ENCODE results near the gene ANAPC5.
"Not testable (repeated sequence)": the region's sequence is repeated elsewhere in the genome, so short reads cannot be mapped to it uniquely, and the experiment has no call there.

The ANAPC5 gene, protein sequence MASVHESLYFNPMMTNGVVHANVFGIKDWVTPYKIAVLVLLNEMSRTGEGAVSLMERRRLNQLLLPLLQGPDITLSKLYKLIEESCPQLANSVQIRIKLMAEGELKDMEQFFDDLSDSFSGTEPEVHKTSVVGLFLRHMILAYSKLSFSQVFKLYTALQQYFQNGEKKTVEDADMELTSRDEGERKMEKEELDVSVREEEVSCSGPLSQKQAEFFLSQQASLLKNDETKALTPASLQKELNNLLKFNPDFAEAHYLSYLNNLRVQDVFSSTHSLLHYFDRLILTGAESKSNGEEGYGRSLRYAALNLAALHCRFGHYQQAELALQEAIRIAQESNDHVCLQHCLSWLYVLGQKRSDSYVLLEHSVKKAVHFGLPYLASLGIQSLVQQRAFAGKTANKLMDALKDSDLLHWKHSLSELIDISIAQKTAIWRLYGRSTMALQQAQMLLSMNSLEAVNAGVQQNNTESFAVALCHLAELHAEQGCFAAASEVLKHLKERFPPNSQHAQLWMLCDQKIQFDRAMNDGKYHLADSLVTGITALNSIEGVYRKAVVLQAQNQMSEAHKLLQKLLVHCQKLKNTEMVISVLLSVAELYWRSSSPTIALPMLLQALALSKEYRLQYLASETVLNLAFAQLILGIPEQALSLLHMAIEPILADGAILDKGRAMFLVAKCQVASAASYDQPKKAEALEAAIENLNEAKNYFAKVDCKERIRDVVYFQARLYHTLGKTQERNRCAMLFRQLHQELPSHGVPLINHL

GRCh38 chr12:121351820-121352681 lies at the start of gene ANAPC5:
TSS of gene ANAPC5 (minus strand) at chr12:121352411. CDS start at chr12:121352340, 71 bp downstream.
- DNase-seq: peak; percentile 97

- DNase-seq: no peak
Measured at GRCh38 chr12:121400332-121401139, 48.3 kb upstream of the ANAPC5 start.

DNA sequence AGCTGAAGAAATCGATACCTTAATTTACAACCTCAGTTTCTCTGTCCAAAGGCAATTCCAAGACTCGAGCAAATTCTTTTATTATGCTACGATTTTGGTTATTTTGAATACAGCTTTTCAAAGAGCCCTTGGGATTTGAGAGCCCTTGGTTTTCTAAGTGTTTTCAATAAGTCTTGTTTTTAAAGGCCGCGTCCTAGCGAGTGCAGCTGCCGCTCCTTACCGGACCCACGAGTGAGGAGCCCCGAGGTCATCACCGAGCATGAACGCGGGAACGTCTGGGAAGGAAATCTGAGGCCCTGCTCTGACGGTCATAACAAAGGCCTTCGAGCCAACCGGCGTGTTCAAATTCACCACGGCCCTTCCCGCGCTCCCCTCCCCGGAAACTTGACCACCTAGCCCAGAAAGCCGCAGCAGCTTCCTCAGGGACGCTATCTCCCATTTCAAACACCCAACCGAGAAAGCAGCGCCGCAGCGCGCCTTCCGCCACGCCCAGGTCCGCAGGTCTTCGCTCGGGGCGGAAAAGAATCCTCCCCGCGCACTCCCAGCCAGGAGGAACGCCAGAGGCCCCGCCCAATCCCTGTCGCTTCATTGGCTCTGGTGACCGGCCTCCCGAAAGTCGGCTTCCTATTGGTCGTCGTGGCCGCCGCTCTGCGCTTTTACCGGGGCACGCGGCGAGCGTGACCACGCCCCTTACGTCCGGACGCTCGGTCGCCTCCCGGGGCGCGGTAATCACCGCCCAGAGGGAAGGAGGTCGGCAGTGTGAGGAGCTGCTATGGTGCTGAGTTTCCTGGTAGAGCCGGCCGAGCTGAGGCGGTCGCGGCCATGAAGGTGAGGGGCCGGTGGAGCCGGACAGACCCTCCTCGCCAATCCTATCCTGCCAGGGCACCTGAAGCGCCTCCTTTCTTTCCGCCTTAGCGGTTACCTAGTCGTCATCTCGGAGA lies 47.5 kb upstream of the ANAPC5 start, which contains the start of gene RNF34:
TSS of gene RNF34 (plus strand) at position 728 of the 941 bp plus-strand sequence. CDS start at position 823, 95 bp downstream.
- DNase-seq: peak; percentile 97

- no peak for DNase-seq
Measured at GRCh38 chr12:121398355-121398754, 46.1 kb upstream of the ANAPC5 start.

DNA sequence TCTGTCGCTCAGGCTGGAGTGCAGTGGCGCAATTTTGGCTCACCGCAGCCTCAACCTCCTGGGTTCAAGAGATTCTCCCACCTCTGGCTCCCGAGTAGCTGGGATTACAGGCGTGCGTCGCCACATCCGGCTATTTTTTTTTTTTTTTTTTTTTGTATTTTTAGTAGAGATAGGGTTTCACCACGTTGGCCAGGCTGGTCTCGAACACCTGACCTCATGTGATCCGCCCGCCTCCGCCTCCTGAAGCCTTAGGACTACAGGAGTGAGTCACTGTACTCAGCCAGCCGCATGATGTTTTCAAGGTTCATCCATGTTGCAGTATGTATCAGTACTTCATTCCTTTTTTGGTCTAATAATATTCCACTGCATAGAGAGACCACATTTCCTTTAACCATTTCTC lies 45.3 kb upstream of the ANAPC5 start:
- no peak for DNase-seq

DNA sequence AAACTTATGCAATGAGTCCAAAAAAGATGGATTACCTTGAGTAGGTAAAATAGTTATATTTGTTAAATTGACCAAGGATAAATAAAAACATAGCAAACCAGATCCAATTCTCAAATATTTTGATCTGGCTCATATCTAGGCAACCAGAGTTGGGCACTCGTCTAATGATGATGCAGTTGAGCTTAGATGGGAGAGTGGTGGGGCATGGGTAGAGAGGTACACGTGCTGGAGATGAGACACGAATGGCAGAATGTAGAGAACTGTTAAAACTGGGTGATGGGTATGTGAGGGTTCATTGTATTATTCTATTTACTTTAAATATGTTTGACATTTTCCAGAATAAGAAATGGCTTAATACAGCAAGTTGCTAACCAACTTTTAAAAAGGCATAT lies 40.1 kb upstream of the ANAPC5 start:
- DNase-seq: no peak

- peak; percentile 11 for DNase-seq
Measured at GRCh38 chr12:121391619-121392324, 39.6 kb upstream of the ANAPC5 start.

- DNase-seq: no peak
Measured at GRCh38 chr12:121390856-121391255, 38.6 kb upstream of the ANAPC5 start.

GRCh38 chr12:121388421-121388981 lies 36.3 kb upstream of the ANAPC5 start:
- peak; percentile 70 for DNase-seq

DNA sequence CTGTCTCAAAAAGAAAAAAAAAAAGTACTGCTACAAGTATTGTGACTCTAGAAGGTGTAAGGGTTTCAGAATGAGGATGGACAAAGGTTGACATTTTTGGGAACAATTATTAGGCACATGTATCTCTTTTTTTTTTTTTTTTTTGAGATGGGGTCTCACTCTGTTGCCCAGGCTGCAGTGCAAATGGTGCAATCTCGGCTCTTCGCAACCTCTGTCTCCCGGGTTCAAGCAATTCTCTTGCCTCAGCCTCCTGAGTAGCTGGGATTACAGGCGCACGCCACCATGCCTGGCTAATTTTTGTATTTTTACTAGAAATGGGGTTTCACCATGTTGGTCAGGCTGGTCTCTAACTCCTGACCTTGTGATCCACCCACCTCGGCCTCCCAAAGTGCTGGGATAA lies 32.7 kb upstream of the ANAPC5 start:
- DNase-seq: not testable (repeated sequence)

GRCh38 chr12:121383601-121384021 lies 31.4 kb upstream of the ANAPC5 start:
- no peak for DNase-seq

DNA sequence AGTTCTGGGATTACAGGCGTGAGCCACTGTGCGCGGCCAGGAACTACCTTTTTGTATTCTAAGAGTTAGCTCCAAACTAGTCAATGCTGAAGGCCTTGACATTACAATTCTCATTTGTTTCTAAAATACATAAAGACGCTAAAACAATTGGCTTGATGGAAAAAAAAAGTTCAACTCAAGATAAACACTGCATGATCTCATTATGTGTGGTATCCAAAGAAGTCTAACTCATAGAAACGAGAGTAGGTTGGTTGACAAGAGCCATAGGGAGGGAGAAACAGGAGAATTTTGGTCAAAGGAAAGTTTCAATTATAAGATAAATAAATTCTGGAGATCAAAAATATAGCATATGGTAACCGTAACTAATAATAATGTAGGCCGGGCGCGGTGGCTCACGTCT lies 27.7 kb upstream of the ANAPC5 start:
- no peak for DNase-seq

GRCh38 chr12:121378736-121379135 lies 26.5 kb upstream of the ANAPC5 start:
- no peak for DNase-seq

GRCh38 chr12:121376754-121377697 lies 24.8 kb upstream of the ANAPC5 start:
- no peak for DNase-seq

- not testable (repeated sequence) for DNase-seq
Measured at GRCh38 chr12:121374945-121375584, 22.9 kb upstream of the ANAPC5 start.

DNA sequence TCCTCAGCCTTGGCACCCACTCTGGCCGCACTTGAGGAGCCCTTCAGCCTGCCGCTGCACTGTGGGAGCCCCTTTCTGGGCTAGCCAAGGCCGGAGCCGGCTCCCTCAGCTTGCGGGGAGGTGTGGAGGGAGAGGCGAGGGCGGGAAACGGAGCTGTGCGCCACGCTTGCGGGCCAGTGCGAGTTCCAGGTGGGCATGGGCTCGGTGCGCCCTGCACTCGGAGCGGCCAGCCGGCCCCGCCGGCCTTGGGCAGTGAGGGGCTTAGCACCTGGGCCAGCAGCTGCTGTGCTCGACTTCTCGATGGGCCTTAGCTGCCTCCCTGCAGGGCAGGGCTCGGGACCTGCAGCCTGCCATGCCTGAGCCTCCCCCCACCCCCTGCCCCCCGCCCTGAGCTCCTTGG lies 22.1 kb upstream of the ANAPC5 start:
- not testable (repeated sequence) for DNase-seq

DNA sequence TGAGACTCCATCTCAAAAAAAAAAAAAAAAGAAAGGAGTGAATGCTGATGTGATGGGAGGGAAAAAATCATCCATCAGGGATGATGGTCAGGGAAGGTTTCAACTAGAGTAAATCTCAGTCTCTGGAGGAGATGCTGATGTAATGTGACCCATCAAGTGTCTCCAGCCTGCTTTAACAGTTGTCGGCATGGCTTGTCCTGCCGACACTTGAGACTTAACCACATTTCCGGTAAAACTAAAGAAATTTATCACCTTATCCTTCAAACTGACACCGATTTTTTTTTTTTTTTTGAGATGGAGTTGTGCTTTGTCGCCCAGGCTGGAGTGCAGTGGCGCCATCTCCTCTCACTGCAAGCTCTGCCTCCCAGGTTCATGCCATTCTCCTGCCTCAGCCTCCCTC lies 21.5 kb upstream of the ANAPC5 start:
- no peak for DNase-seq

- no peak for DNase-seq
Measured at GRCh38 chr12:121371404-121371803, 19.2 kb upstream of the ANAPC5 start.
